SK-N-MC (cell line): ENCODE data around the gene METAP2.

Experiments used
- EZH2 ChIP-seq: fragments of 200-600 bp; sonication (generic); IDR thresholded peaks from one replicate; pipeline ENCODE4 v1.6.1; 2017; ENCODE audit warnings: antibody characterized with exemption
- FOXP2 ChIP-seq: optimal IDR thresholded peaks from 2 replicates; pipeline ENCODE3; 2011; ENCODE audit warnings: mild to moderate bottlenecking, moderate library complexity; ENCODE audit not compliant: insufficient read depth; ENCODE audit errors: extremely low read length, control extremely low read depth
- POLR2AphosphoS5 ChIP-seq: IDR thresholded peaks from 2 replicates; pipeline ENCODE4 v1.6.1; 2012; ENCODE audit warnings: mild to moderate bottlenecking, low read depth, low read length, borderline replicate concordance

GRCh38 chr12:95505039-95505438 lies 31.1 kb downstream of the METAP2 start:
- TF ChIP-seq EZH2 (no peak), POLR2AphosphoS5 (no peak), FOXP2 (no peak)
